GM12878 (cell line): ENCODE results near the gene MAGEA11. TPM values are rescaled to one million over a fixed set of nuclear protein-coding genes. Genes with fewer than 3 reads are reported as not detected.
"Not testable (repeated sequence)": the region's sequence is repeated elsewhere in the genome, so short reads cannot be mapped to it uniquely, and the experiment has no call there.

Experiments used
- ATAC-seq: fragments of 200-7000 bp; cut with Tn5 transposase; 3 replicates; pipeline ENCODE4 v1.9.1; 2020; ENCODE audit warnings: mild to moderate bottlenecking, moderate library complexity
- BruUV-seq: library from RNA; stranded (reverse); fragments of 400-500 nt; replicated peaks from 2 replicates; lab custom pipeline; 2021; lab: Mats Ljungman, UMichigan
- CTCF ChIA-PET: fragments of 300-600 bp; sonication (Branson Sonifier 250); formaldehyde crosslinking; extraction: SDS; loops from one replicate; lab custom pipeline; 2021; ENCODE audit warnings: inconsistent platforms; lab: Yijun Ruan, JAX
- POLR2A ChIA-PET: fragments of 350-600 bp; formaldehyde crosslinking; extraction: SDS; loops from one replicate; lab custom pipeline; 2021; ENCODE audit warnings: inconsistent platforms; lab: Charles Lee
- RAD21 ChIA-PET: fragments of 300-600 bp; sonication (Branson Sonifier 250); formaldehyde crosslinking; loops from one replicate; lab custom pipeline; 2023; ENCODE audit warnings: antibody characterized with exemption; ENCODE audit not compliant: unreplicated experiment; lab: Charles Lee
- SMC1A ChIA-PET: fragments of 300-600 bp; sonication (Branson Sonifier 250); formaldehyde crosslinking; loops from one replicate; lab custom pipeline; 2023; ENCODE audit not compliant: unreplicated experiment, uncharacterized antibody; lab: Charles Lee
- DNase-seq: peaks from one replicate; pipeline ENCODE4 v3.0.0-alpha.2; 2011; ENCODE audit warnings: low read depth, low spot score
- FAIRE-seq: peaks from 3 replicates; lab custom pipeline; 2011; peaks lifted over from hg19 to GRCh38; lab: Jason Lieb, UNC
- H2AFZ ChIP-seq: 2 replicates; pipeline ENCODE4 v1.6.0; 2011; ENCODE audit warnings: low read depth, low read length, control low read depth; ENCODE audit not compliant: control insufficient read depth
- H3K27ac ChIP-seq: 2 replicates; pipeline ENCODE4 v1.5.1; 2011; ENCODE audit warnings: control low read depth; ENCODE audit not compliant: control insufficient read depth, insufficient read depth
- H3K27me3 ChIP-seq, 2 experiments: replicated peaks in 1 of 2; 2 replicates each; pipeline versions ENCODE4 v1.6.0 to v1.6.1; 2011; ENCODE audit warnings: low read length in 1 of 2; ENCODE audit not compliant: control insufficient read depth in 2 of 2, insufficient read depth in 2 of 2
- H3K36me3 ChIP-seq, 2 experiments: 2 replicates each; pipeline ENCODE4 v1.5.1; 2011; ENCODE audit warnings: low read length in 1 of 2; ENCODE audit not compliant: control insufficient read depth in 2 of 2, insufficient read depth in 2 of 2
- H3K4me1 ChIP-seq: 2 replicates; pipeline ENCODE4 v1.6.1; 2011; ENCODE audit warnings: mild to moderate bottlenecking, low read length, moderate library complexity, mixed read lengths; ENCODE audit not compliant: control insufficient read depth, insufficient read depth
- H3K4me2 ChIP-seq: 2 replicates; pipeline ENCODE4 v1.6.0; 2011; ENCODE audit warnings: control low read depth; ENCODE audit not compliant: control insufficient read depth, insufficient read depth
- H3K4me3 ChIP-seq: fragments of 200-600 bp; sonication (generic); 2 replicates; pipeline ENCODE4 v1.5.1; 2016
- H3K79me2 ChIP-seq: 2 replicates; pipeline ENCODE4 v1.6.0; 2011; ENCODE audit warnings: low read length; ENCODE audit not compliant: control insufficient read depth, insufficient read depth
- H3K9ac ChIP-seq: 2 replicates; pipeline ENCODE4 v1.8.0; 2011; ENCODE audit warnings: low read length, control low read depth, mixed read lengths; ENCODE audit not compliant: control insufficient read depth, insufficient read depth
- H3K9me3 ChIP-seq: replicated peaks from 3 replicates; pipeline ENCODE4 v1.5.1; 2011; ENCODE audit warnings: mild to moderate bottlenecking, low read length; ENCODE audit not compliant: control insufficient read depth, insufficient read depth
- H4K20me1 ChIP-seq: 2 replicates; pipeline ENCODE4 v1.6.0; 2011; ENCODE audit not compliant: control insufficient read depth, insufficient read depth
- ATF2 ChIP-seq: IDR thresholded peaks from 2 replicates; pipeline ENCODE4 v1.6.1; 2012; ENCODE audit warnings: low read length, inconsistent platforms
- EZH2 ChIP-seq: IDR thresholded peaks from 2 replicates; pipeline ENCODE4 v1.6.1; 2012; ENCODE audit warnings: low read depth, mild to moderate bottlenecking, control low read depth, inconsistent platforms, low read length, borderline replicate concordance; ENCODE audit not compliant: control insufficient read depth
- IKZF1 ChIP-seq: fragments of 450-650 bp; conservative IDR thresholded peaks from 2 replicates; pipeline ENCODE4 v1.6.1; 2017; ENCODE audit warnings: antibody characterized with exemption, mild to moderate bottlenecking
- KDM1A ChIP-seq: fragments of 200-600 bp; sonication (generic); IDR thresholded peaks from 2 replicates; pipeline ENCODE4 v1.6.1; 2016; ENCODE audit warnings: borderline replicate concordance
- MXI1 ChIP-seq: fragments of 150-350 bp; IDR thresholded peaks from 2 replicates; pipeline ENCODE4 v1.6.1; 2011; ENCODE audit warnings: low read depth, mild to moderate bottlenecking, inconsistent platforms, low read length, improper control_type of control experiment
- PAX8 ChIP-seq: fragments of 450-650 bp; IDR thresholded peaks from 2 replicates; pipeline ENCODE4 v1.6.1; 2017; ENCODE audit warnings: mild to moderate bottlenecking, moderate library complexity
- RUNX3 ChIP-seq: IDR thresholded peaks from 2 replicates; pipeline ENCODE4 v1.6.1; 2012; ENCODE audit warnings: low read length, inconsistent platforms
- ZBTB33 ChIP-seq: fragments of 450-650 bp; IDR thresholded peaks from 2 replicates; pipeline ENCODE4 v1.6.1; 2017; ENCODE audit warnings: mild to moderate bottlenecking
- ZNF207 ChIP-seq: fragments of 450-650 bp; IDR thresholded peaks from 2 replicates; pipeline ENCODE4 v1.6.1; 2014; ENCODE audit warnings: antibody characterized with exemption, mild to moderate bottlenecking, borderline replicate concordance
- ZNF217 ChIP-seq: fragments of 450-650 bp; IDR thresholded peaks from 2 replicates; pipeline ENCODE4 v1.6.1; 2017; ENCODE audit warnings: antibody characterized with exemption, mild to moderate bottlenecking
- ZZZ3 ChIP-seq: IDR thresholded peaks from 2 replicates; pipeline ENCODE4 v1.6.1; 2011; ENCODE audit warnings: low read depth; ENCODE audit not compliant: control insufficient read depth, insufficient read length
- WGBS: methylation state at CpG from one replicate; pipeline ENCODE4 v1.1.6; 2016; ENCODE audit warnings: low lambda C conversion rate; ENCODE audit not compliant: insufficient replicate concordance, insufficient coverage; ENCODE audit errors: missing lambda C conversion rate; 5-methylcytosine and 5-hydroxymethylcytosine counted together
- in situ Hi-C: fragments of 300-500 bp; cut with MboI; formaldehyde crosslinking; loops from 9 replicates; pipeline ENCODE4 v1.14.3; 2018; ENCODE audit warnings: mixed read lengths
- intact Hi-C: fragments of 100-400 bp; cut with micrococcal nuclease; formaldehyde crosslinking; loops from one replicate; pipeline ENCODE4 v1.14.2; 2022; ENCODE audit not compliant: unreplicated experiment
- polyA plus RNA-seq, 11 experiments: library from polyadenylated mRNA; depleted of rRNA in 4 of 11; unstranded in 6 of 11; stranded (reverse) in 5 of 11; fragments of >200 nt; fragmentation: Nextera tagmentation in 4 of 11; fragmentation: Illumina TruSeq in 1 of 11; extraction: Ambion mirVana in 4 of 11; extraction: Trizol in 1 of 11; gene quantifications; 1 replicate in 1 of 11; 2 replicates in 10 of 11; pipeline versions ENCODE4 v1.2.1 to v1.2.3, GENCODE V29; 2011 to 2016; ENCODE audit warnings: inconsistent platforms in 2 of 11, missing spikeins in 2 of 11, low read depth in 1 of 11
- total RNA-seq, 4 experiments: library from RNA; depleted of rRNA in 3 of 4; stranded (reverse); fragments of >200 nt in 3 of 4; fragmentation: Illumina TruSeq in 1 of 4; extraction: Trizol in 1 of 4; gene quantifications; 2 replicates each; pipeline versions ENCODE4 v1.2.1 to v1.2.3, GENCODE V29; 2013 to 2021

MAGEA11 gene
- total and polyA plus RNA-seq, 10 of the 15 experiments (the other 5 are each of a cell fraction or from before 2014, with no cell fraction given): 0.07 TPM; not detected in 9

- ATAC-seq: peak; percentile 81
These were observed 34.6 kb downstream of the MAGEA11 start for GRCh38 chrX:149746390-149747007.

GRCh38 chrX:149757206-149758067, 45.6 kb downstream of the MAGEA11 start:
- Histone ChIP-seq H3K36me3 (no peaks in the 10 kb centered on the region), H3K4me3 (no peak overlapping the region), H3K9ac (no peak overlapping the region), H3K27ac (no peak overlapping the region), H4K20me1 (no peaks in the 10 kb centered on the region), H3K79me2 (no peaks in the 10 kb centered on the region), H3K4me2 (no peak overlapping the region), H3K9me3 (no peaks in the 10 kb centered on the region; the same call in 2 of the 3 replicates), H3K4me1 (no peaks in the 10 kb centered on the region), H3K27me3 (no peaks in the 10 kb centered on the region), H2AFZ (no peak overlapping the region)
- RAD21 ChIA-PET: no interaction called here
- POLR2A ChIA-PET: no interaction called here
- BruUV-seq: no TSS peak
- DNase-seq: no peak
- TF ChIP-seq ATF2 (no peak), EZH2 (no peak), ZNF217 (no peak), ZZZ3 (no peak), IKZF1 (no peak), PAX8 (no peak), MXI1 (no peak), ZBTB33 (no peak), KDM1A (no peak), RUNX3 (no peak), ZNF207 (no peak)
- FAIRE-seq: no peak
- SMC1A ChIA-PET: no interaction called here
- no peak for ATAC-seq
- in situ Hi-C loops: no loop called here
- WGBS: 31% methylated on average over 5 of the region's 8 CpGs
- intact Hi-C loops: loop anchor here (10.0 kb wide), 2 partner anchors 57 to 63 kb away; no protein-coding TSS in a partner anchor
- CTCF ChIA-PET: no interaction called here

More at GRCh38 chrX:149746390-149747007, 34.6 kb downstream of the MAGEA11 start:
- CTCF ChIA-PET, RAD21 ChIA-PET, SMC1A ChIA-PET, H3K27me3 ChIP-seq, H4K20me1 ChIP-seq, in situ Hi-C loops, H3K27ac ChIP-seq, H3K36me3 ChIP-seq, H3K4me3 ChIP-seq, POLR2A ChIA-PET, H3K9me3 ChIP-seq, BruUV-seq, DNase-seq, H3K79me2 ChIP-seq, intact Hi-C loops, H3K4me2 ChIP-seq, H3K4me1 ChIP-seq, H2AFZ ChIP-seq, H3K9ac ChIP-seq: not testable (repeated sequence)
- FAIRE-seq: peak; percentile 13
- WGBS: 5% methylated on average over 2 of the region's 6 CpGs
